ENCODE results near the gene LGMN.

- no peak for TF ChIP-seq CTCF (IDR thresholded peaks at IDR 0.05)
- no peak for TF ChIP-seq POLR2A (IDR thresholded peaks at IDR 0.05)
These were observed 18.6 kb downstream of the LGMN start for GRCh38 chr14:92729634-92730358.
